Activated naive CD4-positive, alpha-beta T cell treated with anti-CD3 and anti-CD28 coated beads, Interleukin-2, amount 50 U/mL, for 72 hours (primary cell): ENCODE data around the gene MGAT5. TPM values are rescaled to one million over a fixed set of nuclear protein-coding genes. Genes with fewer than 3 reads are reported as not detected.

ENCODE experiments used
- ATAC-seq, 2 donors: fragments of 150-1000 bp; cut with Tn5 transposase; 2 replicates each; pipeline ENCODE4 v1.10.0; 2021; ENCODE audit warnings: mild to moderate bottlenecking in 2 of 2, moderate library complexity in 2 of 2
- DNase-seq, 2 donors: peaks; one replicate each; pipeline ENCODE4 v3.0.0; 2021 to 2022; ENCODE audit warnings: low spot score in 2 of 2
- H3K27ac Mint-ChIP-seq, 2 donors: one replicate each; pipeline ENCODE4 v1.8.0; 2022; ENCODE audit warnings: mild to moderate bottlenecking in 2 of 2, mixed read lengths in 2 of 2
- H3K36me3 Mint-ChIP-seq, 2 donors: one replicate each; pipeline ENCODE4 v1.8.0; 2022; ENCODE audit warnings: mixed read lengths in 2 of 2
- H3K9me3 Mint-ChIP-seq, 2 donors: one replicate each; pipeline ENCODE4 v1.8.0; 2022; ENCODE audit warnings: mixed read lengths in 2 of 2
- total RNA-seq, 2 donors: library from RNA; stranded (reverse); gene quantifications; one replicate each; pipeline ENCODE4 v1.2.3, GENCODE V29; 2022

Gene MGAT5
- total RNA-seq, 2 donors from 2014 or later: 11.8 to 13.2 TPM

- DNase-seq (no peak), ATAC-seq (no peak)
- no peaks in the 10 kb centered on the region for H3K9me3 Mint-ChIP-seq
- no peak overlapping the region for H3K27ac Mint-ChIP-seq
- no peaks in the 10 kb centered on the region for H3K36me3 Mint-ChIP-seq
These were observed 159.6 kb downstream of the MGAT5 start for GRCh38 chr2:134413430-134413829.

- Mint-ChIP-seq H3K9me3 (no peaks in the 10 kb centered on the region), H3K27ac (no peak overlapping the region), H3K36me3 (no peaks in the 10 kb centered on the region)
- ATAC-seq: no peak
- no peak for DNase-seq
These were observed 160.0 kb downstream of the MGAT5 start for GRCh38 chr2:134413912-134414311.

- no peaks in the 10 kb centered on the region for H3K36me3 Mint-ChIP-seq
- no peak overlapping the region for H3K27ac Mint-ChIP-seq
- ATAC-seq: no peak
- no peaks in the 10 kb centered on the region for H3K9me3 Mint-ChIP-seq
- DNase-seq: no peak
These were observed 162.1 kb downstream of the MGAT5 start for GRCh38 chr2:134416018-134416417.

DNA sequence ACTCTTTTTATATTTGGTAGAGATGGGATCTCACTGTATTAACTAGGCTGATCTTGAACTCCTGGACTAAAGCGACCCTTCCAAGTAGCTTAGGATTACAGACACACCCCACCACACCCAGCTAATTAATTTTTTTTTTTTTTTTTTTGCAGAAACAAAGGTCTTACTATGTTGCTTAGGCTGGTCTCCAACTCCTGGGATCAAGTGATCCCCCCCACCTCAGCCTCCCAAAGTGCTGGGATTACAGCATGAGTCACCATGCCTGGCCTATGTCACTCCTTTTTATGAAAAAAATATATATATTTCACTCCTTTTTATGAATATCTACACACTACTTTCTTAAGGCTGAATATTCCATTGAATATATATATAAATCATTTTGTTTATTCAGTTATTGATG is 162.8 kb downstream of the MGAT5 start:
- Mint-ChIP-seq H3K36me3 (no peaks in the 10 kb centered on the region), H3K27ac (no peak overlapping the region), H3K9me3 (no peaks in the 10 kb centered on the region)
- ATAC-seq (no peak), DNase-seq (no peak)

DNA sequence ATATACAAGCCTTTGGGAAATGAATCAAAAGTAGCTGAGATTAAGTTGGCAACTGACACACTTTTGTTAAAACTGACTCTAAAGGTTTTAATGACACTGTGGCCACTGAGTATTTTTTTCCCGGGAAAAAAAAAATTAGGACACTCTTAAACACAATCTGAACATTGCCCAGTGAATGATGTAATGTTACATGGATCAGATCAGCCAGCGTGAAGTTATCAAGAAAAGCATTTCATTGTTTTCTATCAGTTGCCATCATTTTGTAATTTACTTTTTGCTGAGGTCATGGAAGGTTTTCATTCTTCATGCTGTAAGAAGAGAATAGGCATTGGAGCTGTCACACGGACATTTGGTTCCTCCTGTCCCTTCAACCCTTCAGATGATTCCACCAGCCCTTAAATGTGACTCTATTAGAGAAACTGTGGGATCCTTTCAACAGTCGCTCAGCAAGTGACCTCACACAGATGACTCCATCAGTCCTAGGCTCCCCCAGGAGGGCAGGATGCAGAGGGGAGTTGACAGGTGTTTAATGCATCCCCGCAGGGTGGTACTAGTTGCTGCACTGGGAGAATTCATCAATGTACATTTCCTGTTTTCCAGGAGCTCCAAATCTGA is 164.2 kb downstream of the MGAT5 start:
- Mint-ChIP-seq H3K27ac (no peak overlapping the region), H3K9me3 (no peaks in the 10 kb centered on the region), H3K36me3 (no peaks in the 10 kb centered on the region)
- no peak for ATAC-seq
- DNase-seq: no peak

DNA sequence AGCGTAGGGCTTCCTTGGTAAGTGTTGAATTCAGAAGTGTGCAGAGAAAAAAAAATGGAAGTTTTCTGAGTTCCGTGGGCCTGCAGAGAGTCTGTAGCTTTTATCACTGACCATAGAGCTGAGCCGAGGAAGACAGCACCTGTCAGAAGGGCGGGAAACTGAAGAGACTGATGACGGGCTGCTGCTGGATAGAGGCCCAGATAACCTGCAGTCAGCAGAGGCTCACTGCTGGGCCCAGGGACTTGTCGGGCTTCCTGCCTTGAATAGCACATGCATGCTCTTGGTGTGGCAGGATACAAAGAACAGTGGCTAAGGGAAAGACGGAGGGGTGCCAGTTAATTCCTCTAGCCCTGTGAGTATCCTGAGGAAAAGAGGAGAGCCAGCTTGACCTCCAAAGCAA is 166.4 kb downstream of the MGAT5 start:
- H3K27ac Mint-ChIP-seq: no peak overlapping the region
- H3K36me3 Mint-ChIP-seq: peaks cover 0 to 4% of the 10 kb centered on the region in 2 donors
- DNase-seq (no peak), ATAC-seq (no peak)
- no peaks in the 10 kb centered on the region for H3K9me3 Mint-ChIP-seq

- DNase-seq (no peak), ATAC-seq (no peak)
- H3K36me3 Mint-ChIP-seq: peaks cover 0 to 7% of the 10 kb centered on the region in 2 donors
- H3K27ac Mint-ChIP-seq: no peak overlapping the region
- H3K9me3 Mint-ChIP-seq: no peaks in the 10 kb centered on the region
These were observed 167.0 kb downstream of the MGAT5 start for GRCh38 chr2:134420920-134421319.

- Mint-ChIP-seq H3K9me3 (no peaks in the 10 kb centered on the region), H3K27ac (no peak overlapping the region), H3K36me3 (peaks cover 0 to 7% of the 10 kb centered on the region in 2 donors)
- DNase-seq (no peak), ATAC-seq (no peak)
These were observed 167.9 kb downstream of the MGAT5 start for GRCh38 chr2:134421556-134422328.

DNA sequence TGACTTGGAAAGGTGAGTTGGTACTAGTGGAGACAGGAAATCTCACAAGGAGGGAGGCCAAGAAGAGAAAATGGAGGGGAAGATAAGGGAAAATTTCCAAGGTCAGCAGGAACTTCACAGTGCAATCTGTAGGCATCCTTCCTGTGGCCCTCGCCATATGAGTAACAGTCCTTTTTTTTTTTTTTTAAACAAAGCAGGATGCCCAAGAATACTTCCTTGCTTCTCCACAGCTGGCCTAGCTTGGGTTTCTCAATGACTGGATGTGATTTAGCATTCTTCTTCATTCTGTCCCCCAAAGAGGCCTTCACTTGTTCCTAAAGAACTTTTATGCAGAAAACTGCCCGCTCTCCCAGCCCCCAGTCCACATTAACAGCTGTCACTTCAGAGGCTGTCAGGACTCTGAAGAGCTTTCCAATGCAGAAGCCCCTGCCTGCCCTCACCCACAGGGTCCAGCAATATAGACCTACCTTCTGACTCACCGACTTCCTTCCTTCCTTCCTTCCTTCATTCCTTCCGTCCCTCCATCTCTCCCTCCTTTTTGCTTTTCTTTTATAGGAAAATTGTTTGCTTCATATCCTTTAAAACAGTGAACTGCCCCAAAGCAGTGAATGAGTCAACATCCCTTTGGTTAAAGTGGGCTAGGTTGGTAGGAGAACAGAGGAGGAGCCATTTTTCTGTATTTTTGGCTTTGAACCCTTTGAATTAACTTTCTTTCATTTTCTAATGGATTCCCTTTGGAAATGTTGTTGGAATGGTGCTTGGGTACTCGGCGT is 172.0 kb downstream of the MGAT5 start:
- H3K9me3 Mint-ChIP-seq: no peaks in the 10 kb centered on the region
- DNase-seq (no peak), ATAC-seq (no peak)
- peaks cover 0 to 7% of the 10 kb centered on the region in 2 donors for H3K36me3 Mint-ChIP-seq
- peak overlapping the region in 1 of 2 donors; percentile 31 for H3K27ac Mint-ChIP-seq

DNA sequence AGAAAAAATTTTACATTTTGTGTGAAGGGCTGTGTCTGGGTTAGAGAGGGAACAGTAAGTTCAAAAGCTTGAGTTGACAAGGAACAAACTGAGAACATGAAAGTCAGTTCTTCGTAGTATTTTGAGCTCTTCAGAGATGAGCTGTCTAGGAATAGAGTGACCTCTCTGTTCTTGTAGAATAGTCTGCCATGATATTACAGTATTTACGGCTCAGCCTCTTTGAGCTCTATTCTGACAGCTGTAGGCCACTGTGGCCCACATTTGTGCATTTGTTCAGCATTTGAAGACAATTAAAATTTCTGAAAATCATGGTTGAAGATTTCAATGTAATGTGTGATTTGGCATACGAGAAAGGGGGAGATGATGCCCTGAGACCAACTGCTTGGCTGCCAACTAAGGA is 172.8 kb downstream of the MGAT5 start:
- ATAC-seq (no peak), DNase-seq (no peak)
- peaks cover 0 to 7% of the 10 kb centered on the region in 2 donors for H3K36me3 Mint-ChIP-seq
- no peak overlapping the region for H3K27ac Mint-ChIP-seq
- H3K9me3 Mint-ChIP-seq: no peaks in the 10 kb centered on the region

GRCh38 chr2:134429886-134430285 is 176.0 kb downstream of the MGAT5 start:
- no peak overlapping the region for H3K27ac Mint-ChIP-seq
- no peak for ATAC-seq
- no peaks in the 10 kb centered on the region for H3K9me3 Mint-ChIP-seq
- peaks cover 0 to 7% of the 10 kb centered on the region in 2 donors for H3K36me3 Mint-ChIP-seq
- no peak for DNase-seq

- Mint-ChIP-seq H3K9me3 (no peaks in the 10 kb centered on the region), H3K36me3 (no peaks in the 10 kb centered on the region), H3K27ac (no peak overlapping the region)
- DNase-seq (no peak), ATAC-seq (no peak)
These were observed 178.1 kb downstream of the MGAT5 start for GRCh38 chr2:134431838-134432434.

DNA sequence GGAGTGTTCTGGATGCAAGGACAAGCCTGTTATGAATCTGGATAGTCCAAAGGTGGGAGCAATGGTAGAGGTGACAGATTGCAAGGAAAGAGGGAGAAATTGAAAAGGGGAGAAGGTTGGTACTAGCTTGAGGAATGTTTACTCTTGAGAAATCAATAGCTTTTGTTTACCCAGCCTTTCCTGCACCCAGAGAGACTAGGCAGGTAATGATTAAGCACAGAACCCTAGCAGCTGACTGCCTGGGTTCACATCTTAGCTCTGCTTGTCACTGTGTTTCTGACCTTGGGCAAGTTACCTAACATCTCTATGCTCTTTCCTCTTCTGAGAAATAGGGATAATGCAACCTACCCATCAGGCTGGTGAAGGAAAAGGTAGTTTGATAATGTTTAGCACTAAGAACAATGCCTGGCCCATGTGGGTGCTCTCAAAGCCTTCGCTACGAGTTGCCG is 178.6 kb downstream of the MGAT5 start:
- Mint-ChIP-seq H3K36me3 (no peaks in the 10 kb centered on the region), H3K27ac (no peak overlapping the region), H3K9me3 (no peaks in the 10 kb centered on the region)
- no peak for ATAC-seq
- DNase-seq: no peak

GRCh38 chr2:134433469-134433868 is 179.6 kb downstream of the MGAT5 start:
- ATAC-seq: no peak
- no peaks in the 10 kb centered on the region for H3K36me3 Mint-ChIP-seq
- no peaks in the 10 kb centered on the region for H3K9me3 Mint-ChIP-seq
- DNase-seq: no peak
- H3K27ac Mint-ChIP-seq: no peak overlapping the region

- Mint-ChIP-seq H3K36me3 (no peaks in the 10 kb centered on the region), H3K27ac (no peak overlapping the region), H3K9me3 (no peaks in the 10 kb centered on the region)
- ATAC-seq (no peak), DNase-seq (no peak)
These were observed 180.1 kb downstream of the MGAT5 start for GRCh38 chr2:134433979-134434378.

DNA sequence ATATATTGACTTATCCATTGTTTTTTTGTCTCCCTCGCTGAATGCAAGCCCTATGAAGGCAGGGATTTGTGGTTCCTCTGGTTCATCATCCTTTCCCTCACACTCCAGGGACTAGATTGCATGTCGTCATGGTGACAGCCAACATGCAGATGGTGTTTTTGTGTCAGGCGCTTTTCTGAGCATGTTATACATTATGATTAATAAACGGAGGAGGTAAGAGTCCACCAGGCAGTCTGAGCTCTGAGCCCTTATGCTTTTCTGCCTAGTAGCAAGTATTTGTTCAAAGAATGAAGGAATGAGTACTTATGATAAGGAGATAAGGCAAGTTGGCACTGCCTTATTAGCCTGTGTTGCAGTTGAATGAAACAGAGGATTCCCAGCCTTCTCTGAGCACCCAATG is 181.6 kb downstream of the MGAT5 start:
- no peaks in the 10 kb centered on the region for H3K9me3 Mint-ChIP-seq
- no peaks in the 10 kb centered on the region for H3K36me3 Mint-ChIP-seq
- ATAC-seq: no peak
- H3K27ac Mint-ChIP-seq: no peak overlapping the region
- no peak for DNase-seq

- DNase-seq (no peak), ATAC-seq (no peak)
- H3K9me3 Mint-ChIP-seq: no peaks in the 10 kb centered on the region
- no peak overlapping the region for H3K27ac Mint-ChIP-seq
- H3K36me3 Mint-ChIP-seq: no peaks in the 10 kb centered on the region
These were observed 182.1 kb downstream of the MGAT5 start for GRCh38 chr2:134435936-134436335.
